H9 (cell line): ENCODE data around the gene PKN3. TPM values are rescaled to one million over a fixed set of nuclear protein-coding genes. Genes with fewer than 3 reads are reported as not detected.

Source experiments
- DNase-seq: peaks from one replicate; pipeline ENCODE4 v3.0.0-alpha.2; 2017
- H2AFZ ChIP-seq: one replicate; pipeline ENCODE4 v1.6.1; 2013; ENCODE audit warnings: mild to moderate bottlenecking, low read length, control low read depth, moderate library complexity
- H2AK5ac ChIP-seq: 2 replicates; pipeline ENCODE4 v1.6.1; 2013; ENCODE audit warnings: low read length, control low read depth, mixed read lengths; ENCODE audit not compliant: insufficient read length
- H2BK120ac ChIP-seq: one replicate; pipeline ENCODE4 v1.6.1; 2013; ENCODE audit warnings: low read depth, mild to moderate bottlenecking, low read length, control low read depth, inconsistent platforms; ENCODE audit not compliant: poor library complexity, severe bottlenecking
- H2BK12ac ChIP-seq: 2 replicates; pipeline ENCODE4 v1.6.1; 2013; ENCODE audit warnings: low read length, control low read depth, mixed read lengths, low read depth; ENCODE audit not compliant: insufficient read length
- H2BK15ac ChIP-seq: 2 replicates; pipeline ENCODE4 v1.6.1; 2013; ENCODE audit warnings: low read depth, low read length, control low read depth
- H2BK20ac ChIP-seq: one replicate; pipeline ENCODE4 v1.6.1; 2013; ENCODE audit warnings: low read depth, mild to moderate bottlenecking, low read length, control low read depth, inconsistent platforms; ENCODE audit not compliant: poor library complexity, severe bottlenecking
- H2BK5ac ChIP-seq: 2 replicates; pipeline ENCODE4 v1.6.1; 2013; ENCODE audit warnings: low read length, control low read depth, mixed read lengths; ENCODE audit not compliant: insufficient read length
- H3K14ac ChIP-seq: 2 replicates; pipeline ENCODE4 v1.6.1; 2013; ENCODE audit warnings: low read length, control low read depth; ENCODE audit not compliant: insufficient read depth
- H3K18ac ChIP-seq: 2 replicates; pipeline ENCODE4 v1.6.1; 2013; ENCODE audit warnings: low read depth, mild to moderate bottlenecking, mixed read lengths, low read length, control low read depth; ENCODE audit not compliant: insufficient read length
- H3K23ac ChIP-seq: 2 replicates; pipeline ENCODE4 v1.6.1; 2013; ENCODE audit warnings: low read length, control low read depth, mixed read lengths, low read depth; ENCODE audit not compliant: insufficient read length
- H3K23me2 ChIP-seq: 2 replicates; pipeline ENCODE4 v1.6.1; 2013; ENCODE audit warnings: low read depth, mild to moderate bottlenecking, mixed read lengths, low read length, control low read depth; ENCODE audit not compliant: insufficient read length, poor library complexity, severe bottlenecking
- H3K27ac ChIP-seq: 2 replicates; pipeline ENCODE4 v1.5.1; 2013; ENCODE audit warnings: low read length, control low read depth, mixed read lengths, low read depth; ENCODE audit not compliant: insufficient read length
- H3K27me3 ChIP-seq: 2 replicates; pipeline ENCODE4 v1.6.1; 2013; ENCODE audit warnings: low read length, control low read depth, inconsistent platforms; ENCODE audit not compliant: insufficient read depth
- H3K4ac ChIP-seq: 2 replicates; pipeline ENCODE4 v1.6.1; 2013; ENCODE audit warnings: low read depth, mild to moderate bottlenecking, control low read depth, inconsistent platforms, low read length, moderate library complexity
- H3K4me1 ChIP-seq: 2 replicates; pipeline ENCODE4 v1.6.1; 2013; ENCODE audit warnings: low read length, control low read depth, inconsistent platforms; ENCODE audit not compliant: insufficient read depth
- H3K4me2 ChIP-seq: 2 replicates; pipeline ENCODE4 v1.6.1; 2013; ENCODE audit warnings: low read length, control low read depth, mixed read lengths; ENCODE audit not compliant: insufficient read length, insufficient read depth
- H3K56ac ChIP-seq: 2 replicates; pipeline ENCODE4 v1.6.1; 2013; ENCODE audit warnings: low read depth, mild to moderate bottlenecking, mixed read lengths, low read length, control low read depth; ENCODE audit not compliant: insufficient read length
- H3K79me1 ChIP-seq: 2 replicates; pipeline ENCODE4 v1.6.1; 2013; ENCODE audit warnings: low read depth, mild to moderate bottlenecking, moderate library complexity, low read length, control low read depth, inconsistent platforms; ENCODE audit not compliant: insufficient read depth, poor library complexity, severe bottlenecking
- H3K79me2 ChIP-seq: 2 replicates; pipeline ENCODE4 v1.6.1; 2013; ENCODE audit warnings: low read length, control low read depth, inconsistent platforms; ENCODE audit not compliant: insufficient read depth
- H3K9ac ChIP-seq: 2 replicates; pipeline ENCODE4 v1.6.1; 2013; ENCODE audit warnings: low read length, control low read depth, mixed read lengths; ENCODE audit not compliant: insufficient read length; ENCODE audit errors: extremely low read depth
- H3K9me3 ChIP-seq: one replicate; pipeline ENCODE4 v1.6.1; 2013; ENCODE audit warnings: low read depth, low read length, inconsistent platforms; ENCODE audit not compliant: control insufficient read depth
- H3T11ph ChIP-seq: one replicate; pipeline ENCODE4 v1.6.1; 2013; ENCODE audit warnings: mild to moderate bottlenecking, low read length, control low read depth, inconsistent platforms
- H4K20me1 ChIP-seq: one replicate; pipeline ENCODE4 v1.6.1; 2013; ENCODE audit not compliant: control insufficient read depth, insufficient read length, insufficient read depth
- H4K5ac ChIP-seq: 2 replicates; pipeline ENCODE4 v1.6.1; 2013; ENCODE audit warnings: low read depth, mild to moderate bottlenecking, mixed read lengths, low read length, control low read depth; ENCODE audit not compliant: insufficient read length
- H4K8ac ChIP-seq: replicated peaks from 2 replicates; pipeline ENCODE4 v1.6.1; 2013; ENCODE audit warnings: low read length, control low read depth, mixed read lengths, low read depth; ENCODE audit not compliant: insufficient read length
- H4K91ac ChIP-seq: 2 replicates; pipeline ENCODE4 v1.6.1; 2013; ENCODE audit warnings: low read depth, mild to moderate bottlenecking, moderate library complexity, mixed read lengths, low read length, control low read depth; ENCODE audit not compliant: insufficient read length
- H3K27ac Mint-ChIP-seq, 3 experiments: 2 replicates in 2 of 3; 3 replicates in 1 of 3; pipeline ENCODE4 v1.8.0; 2020 to 2021; ENCODE audit warnings: mixed read lengths in 3 of 3, mild to moderate bottlenecking in 1 of 3, moderate library complexity in 1 of 3
- H3K27me3 Mint-ChIP-seq: 2 replicates; pipeline ENCODE4 v1.8.0; 2021; ENCODE audit warnings: low read depth, mild to moderate bottlenecking, moderate library complexity, mixed read lengths
- H3K36me3 Mint-ChIP-seq, 3 experiments: 2 replicates in 2 of 3; 3 replicates in 1 of 3; pipeline ENCODE4 v1.8.0; 2020 to 2021; ENCODE audit warnings: low read depth in 3 of 3, mixed read lengths in 3 of 3; ENCODE audit not compliant: insufficient read depth in 1 of 3
- H3K4me1 Mint-ChIP-seq, 2 experiments: 2 replicates each; pipeline ENCODE4 v1.8.0; 2020; ENCODE audit warnings: mixed read lengths in 2 of 2
- H3K4me3 Mint-ChIP-seq, 2 experiments: 2 replicates in 1 of 2; 3 replicates in 1 of 2; pipeline ENCODE4 v1.8.0; 2020 to 2021; ENCODE audit warnings: mild to moderate bottlenecking in 2 of 2, mixed read lengths in 2 of 2, moderate library complexity in 1 of 2
- H3K9me3 Mint-ChIP-seq, 2 experiments: 2 replicates in 1 of 2; 3 replicates in 1 of 2; pipeline ENCODE4 v1.8.0; 2020; ENCODE audit warnings: mild to moderate bottlenecking in 2 of 2, mixed read lengths in 2 of 2, moderate library complexity in 1 of 2
- WGBS: extraction: QIAGEN DNeasy Blood & Tissue Kit; methylation state at CpG from one replicate; pipeline ENCODE4 v1.1.7; 2013; ENCODE audit warnings: missing lambda C conversion rate, low lambda C conversion rate, mixed read lengths; ENCODE audit not compliant: insufficient read length; ENCODE audit errors: extremely low coverage; 5-methylcytosine and 5-hydroxymethylcytosine counted together
- total RNA-seq: library from RNA; stranded (reverse); gene quantifications from 2 replicates; pipeline ENCODE4 v1.2.1, GENCODE V29; 2021
- TF ChIP-seq, protein P1 (sequence below): fragments of 200-600 bp; sonication (generic); conservative IDR thresholded peaks from 3 replicates; pipeline ENCODE4 v1.8.0; 2021; ENCODE audit warnings: antibody characterized with exemption, mild to moderate bottlenecking

Gene PKN3
- total RNA-seq, 1 experiment from 2014 or later = 25.0 TPM

DNA sequence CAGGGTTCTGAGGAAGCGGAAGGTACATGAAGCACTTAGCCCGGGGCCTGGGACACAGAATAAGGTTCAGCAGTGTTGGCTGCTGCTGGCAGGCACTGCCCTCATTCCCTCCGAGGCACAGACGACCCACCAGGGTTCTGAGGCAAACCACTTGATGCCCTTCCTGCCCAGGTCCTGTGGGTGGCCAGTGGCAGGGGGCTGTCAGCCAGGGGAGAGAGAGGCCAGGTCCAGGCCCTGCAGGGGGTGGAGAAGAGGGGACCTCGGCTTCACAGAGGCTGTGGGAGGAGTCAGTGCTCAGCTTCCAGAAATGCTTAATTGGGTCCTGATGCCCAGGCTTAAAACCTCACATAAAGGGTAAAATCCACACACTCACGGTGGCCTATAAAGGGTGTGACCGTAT lies 26.0 kb downstream of the PKN3 start:
- no peak for DNase-seq
- no peak overlapping the region for H2BK20ac ChIP-seq
- H3K4me1 Mint-ChIP-seq = peaks cover 15 to 18% of the 10 kb centered on the region in 2 experiments
- TF ChIP-seq, protein P1, sequence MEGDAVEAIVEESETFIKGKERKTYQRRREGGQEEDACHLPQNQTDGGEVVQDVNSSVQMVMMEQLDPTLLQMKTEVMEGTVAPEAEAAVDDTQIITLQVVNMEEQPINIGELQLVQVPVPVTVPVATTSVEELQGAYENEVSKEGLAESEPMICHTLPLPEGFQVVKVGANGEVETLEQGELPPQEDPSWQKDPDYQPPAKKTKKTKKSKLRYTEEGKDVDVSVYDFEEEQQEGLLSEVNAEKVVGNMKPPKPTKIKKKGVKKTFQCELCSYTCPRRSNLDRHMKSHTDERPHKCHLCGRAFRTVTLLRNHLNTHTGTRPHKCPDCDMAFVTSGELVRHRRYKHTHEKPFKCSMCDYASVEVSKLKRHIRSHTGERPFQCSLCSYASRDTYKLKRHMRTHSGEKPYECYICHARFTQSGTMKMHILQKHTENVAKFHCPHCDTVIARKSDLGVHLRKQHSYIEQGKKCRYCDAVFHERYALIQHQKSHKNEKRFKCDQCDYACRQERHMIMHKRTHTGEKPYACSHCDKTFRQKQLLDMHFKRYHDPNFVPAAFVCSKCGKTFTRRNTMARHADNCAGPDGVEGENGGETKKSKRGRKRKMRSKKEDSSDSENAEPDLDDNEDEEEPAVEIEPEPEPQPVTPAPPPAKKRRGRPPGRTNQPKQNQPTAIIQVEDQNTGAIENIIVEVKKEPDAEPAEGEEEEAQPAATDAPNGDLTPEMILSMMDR = no peak
- H3K79me2 ChIP-seq = no peaks in the 10 kb centered on the region
- no peaks in the 10 kb centered on the region for H3K27me3 ChIP-seq
- H2AFZ ChIP-seq = no peak overlapping the region
- H3K18ac ChIP-seq = no peak overlapping the region
- H2BK120ac ChIP-seq = no peak overlapping the region
- H4K5ac ChIP-seq = no peak overlapping the region
- H3K27me3 Mint-ChIP-seq = no peaks in the 10 kb centered on the region; the same call in none of the 2 replicates
- no CpG with 5 or more reads among the region's 7 CpGs for WGBS
- no peak overlapping the region for H3K27ac ChIP-seq
- H3K36me3 Mint-ChIP-seq = peaks cover 0 to 10% (median 4%) of the 10 kb centered on the region in 3 experiments; a peak in 1 of 7 replicates
- H2AK5ac ChIP-seq = no peak overlapping the region
- no peak overlapping the region for H3K4me2 ChIP-seq
- H3K56ac ChIP-seq = no peak overlapping the region
- no peaks in the 10 kb centered on the region for H3K79me1 ChIP-seq
- H4K20me1 ChIP-seq = no peaks in the 10 kb centered on the region
- H2BK12ac ChIP-seq = no peak overlapping the region
- no peak overlapping the region for H4K8ac ChIP-seq
- H3K23me2 ChIP-seq = peaks cover 4% of the 10 kb centered on the region
- no peak overlapping the region for H3K4ac ChIP-seq
- no peak overlapping the region for H4K91ac ChIP-seq
- no peak overlapping the region for H2BK15ac ChIP-seq
- no peak overlapping the region for H3K27ac Mint-ChIP-seq
- H3K9me3 Mint-ChIP-seq = no peaks in the 10 kb centered on the region; a peak in 1 of 5 replicates
- H3K9me3 ChIP-seq = no peaks in the 10 kb centered on the region
- no peak overlapping the region for H2BK5ac ChIP-seq
- no peak overlapping the region for H3K23ac ChIP-seq
- no peaks in the 10 kb centered on the region; the same call in 1 of the 2 replicates for H3K4me1 ChIP-seq
- H3T11ph ChIP-seq = no peak overlapping the region
- H3K4me3 Mint-ChIP-seq = no peak overlapping the region
- no peak overlapping the region for H3K9ac ChIP-seq
- no peak overlapping the region for H3K14ac ChIP-seq
